NCI-H1694 (cell line): ENCODE measurements around the gene BAZ2B.

Experiments
- DNase-seq: peaks from one replicate; lab custom pipeline; 2025; lab: John Stamatoyannopoulos, UW

The BAZ2B gene

DNA sequence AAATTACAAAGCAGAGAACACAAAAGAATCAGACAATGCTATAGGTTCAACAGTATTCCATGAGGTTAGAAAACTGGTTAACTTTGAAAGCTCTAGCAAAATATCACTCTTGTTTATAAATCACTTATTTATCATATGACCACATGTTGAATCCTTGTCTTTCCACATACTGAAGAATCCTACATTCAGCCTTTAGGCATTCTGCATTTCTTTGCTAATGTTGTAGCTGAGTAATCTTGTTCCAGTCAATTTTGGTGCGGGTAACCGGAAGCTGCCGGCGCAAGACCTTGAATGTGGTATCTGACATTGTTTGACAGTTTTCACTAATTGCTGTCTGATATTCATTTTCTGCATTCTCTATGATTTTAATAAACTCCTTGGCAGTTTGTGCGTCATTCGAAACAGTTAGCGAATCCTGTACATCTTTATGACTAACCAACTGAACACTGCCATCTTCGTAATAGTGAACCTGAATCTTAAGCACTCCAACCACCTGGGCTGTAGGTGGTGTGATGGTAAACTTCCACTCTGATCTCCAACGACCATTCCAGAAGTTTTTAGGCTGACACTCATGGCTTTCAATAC, 154.1 kb downstream of the BAZ2B start:
- no peak for DNase-seq

DNA sequence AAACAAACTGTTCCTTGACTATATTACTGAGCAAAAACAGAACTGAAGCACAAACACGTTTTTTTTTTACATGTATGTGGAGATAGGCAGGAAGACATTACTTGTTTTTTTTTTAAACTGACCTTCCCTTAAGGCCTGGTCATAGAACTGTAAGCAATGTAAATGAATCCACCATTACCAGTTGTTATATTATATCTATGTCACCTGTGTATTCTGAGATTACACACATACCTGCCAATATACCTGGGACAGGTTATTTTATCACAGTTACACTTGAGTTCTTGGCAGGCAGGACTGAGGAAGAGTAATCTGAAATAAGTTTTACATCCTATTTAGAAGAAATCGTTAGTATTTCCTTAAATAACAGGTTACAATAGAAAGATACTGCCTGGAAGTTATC, 155.3 kb downstream of the BAZ2B start:
- no peak for DNase-seq

DNA sequence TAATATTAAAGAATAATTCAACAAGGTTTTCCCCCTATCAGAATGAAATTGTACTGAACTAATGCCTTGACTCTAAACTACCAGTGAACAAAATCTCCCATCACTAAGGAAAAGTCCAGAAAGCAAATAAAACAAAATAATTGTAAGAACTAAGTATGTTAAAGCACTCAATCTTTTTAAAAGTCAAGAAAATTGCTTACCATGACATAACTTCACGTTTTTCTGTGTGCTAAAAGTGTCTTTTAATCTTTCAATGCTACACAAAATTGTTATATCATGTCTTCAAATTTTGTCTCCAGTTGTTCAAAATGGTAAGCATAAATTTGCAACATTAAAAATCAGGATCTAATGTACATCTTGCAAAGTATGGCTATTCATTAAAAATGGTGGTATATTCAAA, 156.1 kb downstream of the BAZ2B start:
- DNase-seq = no peak

DNA sequence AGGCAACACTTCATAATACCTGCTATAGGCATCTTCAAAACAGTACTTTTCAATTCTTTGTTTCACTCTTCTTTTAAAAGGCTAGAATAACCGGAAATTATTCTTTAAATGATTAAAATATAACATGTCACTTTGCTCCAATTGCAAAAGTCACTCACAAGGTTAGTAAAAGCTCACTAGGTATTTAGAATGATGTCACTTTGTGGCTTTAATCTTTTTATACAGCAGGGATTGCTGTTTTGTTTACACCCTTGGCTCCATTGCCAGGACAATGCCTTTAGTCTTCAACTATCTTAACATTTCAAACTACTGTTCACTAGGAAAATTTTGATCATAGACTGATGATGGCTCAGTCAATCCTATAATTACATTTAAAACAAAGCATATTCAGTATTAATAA, 157.1 kb downstream of the BAZ2B start:
- DNase-seq = no peak

DNA sequence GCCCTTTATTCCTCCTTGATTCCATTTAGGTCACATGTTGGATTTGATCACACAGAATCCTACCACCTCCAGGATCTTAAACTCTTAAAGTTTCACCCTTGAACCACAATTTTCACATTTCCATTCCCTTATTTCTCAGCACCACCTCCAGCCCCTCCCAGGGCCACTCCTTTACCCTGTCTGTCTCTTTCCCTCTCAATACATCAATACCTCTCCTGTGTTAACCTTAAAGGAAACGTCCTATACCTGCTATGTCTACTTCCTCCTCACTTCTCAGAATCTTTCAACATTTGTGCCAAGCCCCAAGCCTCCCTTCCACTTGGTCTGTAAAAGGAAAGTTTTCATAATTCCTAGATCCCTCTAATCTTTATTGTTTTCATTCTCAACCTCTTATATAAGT, 158.8 kb downstream of the BAZ2B start:
- no peak for DNase-seq

DNA sequence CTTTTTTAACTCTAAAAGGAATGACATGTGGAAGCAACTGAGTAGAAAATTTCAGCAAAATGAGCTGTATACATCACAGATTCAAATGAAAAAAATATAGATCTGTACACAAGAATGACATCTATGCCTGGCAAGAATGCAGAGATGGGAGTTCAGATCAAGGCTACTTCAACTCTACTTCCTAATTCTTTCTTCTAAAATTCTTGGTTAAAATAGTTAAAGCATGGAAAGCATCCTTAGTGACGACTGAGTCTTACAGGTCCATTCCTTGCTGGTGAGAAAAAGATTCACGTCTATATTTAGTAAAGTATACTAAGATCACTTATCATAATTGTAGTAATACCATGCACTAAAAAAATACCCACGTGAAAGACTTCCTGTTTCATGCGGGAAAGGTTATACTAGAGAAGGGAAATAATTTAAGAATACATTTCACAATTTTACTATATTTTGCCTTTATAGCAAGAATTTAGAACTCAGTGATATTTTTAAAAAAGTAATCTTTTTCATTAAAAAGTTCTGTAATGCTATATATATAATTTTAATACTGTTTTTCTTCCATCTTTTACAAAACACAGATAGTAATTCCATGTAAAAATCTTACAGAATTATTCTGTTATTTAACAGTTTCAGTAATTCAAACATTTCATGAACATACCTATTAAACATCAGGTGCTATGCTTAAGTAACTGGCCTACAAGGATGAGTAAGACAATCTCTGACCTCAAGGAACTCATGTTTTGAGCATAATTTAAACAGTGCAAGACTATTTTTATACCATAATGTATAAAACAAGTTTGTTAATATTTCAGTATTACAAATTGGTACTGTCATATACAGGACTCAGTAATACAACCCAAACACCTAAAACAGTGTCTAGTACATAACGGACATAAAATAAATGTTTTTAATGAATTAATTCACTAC, 159.6 kb downstream of the BAZ2B start:
- DNase-seq = no peak

DNA sequence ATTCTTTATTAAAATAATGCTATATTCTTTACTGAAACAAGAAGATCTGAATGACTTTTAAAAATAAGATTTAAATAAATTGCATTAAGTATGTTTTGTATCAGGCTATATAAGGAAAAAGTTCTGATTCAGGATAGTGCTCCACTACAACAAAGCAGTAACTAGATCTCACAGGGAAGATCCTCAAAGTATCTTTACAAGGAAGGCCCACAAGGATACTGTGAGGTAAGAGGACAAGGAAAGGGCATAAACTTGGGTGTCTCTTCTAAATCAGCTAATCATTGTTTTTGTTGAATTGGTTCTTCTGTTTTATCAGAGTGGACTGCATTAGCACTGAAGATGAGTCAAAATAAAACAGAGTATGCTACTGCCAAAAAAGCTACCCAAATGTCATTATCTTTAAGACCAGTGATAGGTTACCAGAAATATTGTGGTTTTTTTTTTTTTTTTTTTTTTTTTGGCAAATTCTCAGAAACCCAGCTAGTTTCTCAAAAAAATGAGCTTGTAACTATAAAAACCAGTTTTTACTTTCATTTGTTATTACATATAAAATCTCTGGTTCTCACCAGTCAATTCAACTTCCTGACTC, 160.9 kb downstream of the BAZ2B start:
- no peak for DNase-seq

DNA sequence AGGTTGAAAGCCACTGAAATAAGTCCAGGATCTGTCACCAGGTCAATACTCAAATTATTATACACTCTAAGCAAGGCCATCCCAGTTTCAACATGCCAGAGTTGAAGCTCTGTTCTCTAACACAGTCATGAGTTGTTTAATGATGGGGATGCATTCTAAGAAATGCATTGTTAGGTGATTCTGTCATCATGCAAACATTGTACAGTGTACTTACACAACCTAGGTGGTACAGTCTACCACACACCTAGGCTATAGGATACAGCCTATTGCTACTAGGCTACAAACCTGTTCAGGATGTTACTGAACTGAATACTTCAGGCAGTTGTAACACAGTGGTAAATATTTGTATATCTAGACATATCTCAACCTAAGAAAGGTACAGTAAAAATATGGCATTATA, 162.2 kb downstream of the BAZ2B start:
- no peak for DNase-seq

DNA sequence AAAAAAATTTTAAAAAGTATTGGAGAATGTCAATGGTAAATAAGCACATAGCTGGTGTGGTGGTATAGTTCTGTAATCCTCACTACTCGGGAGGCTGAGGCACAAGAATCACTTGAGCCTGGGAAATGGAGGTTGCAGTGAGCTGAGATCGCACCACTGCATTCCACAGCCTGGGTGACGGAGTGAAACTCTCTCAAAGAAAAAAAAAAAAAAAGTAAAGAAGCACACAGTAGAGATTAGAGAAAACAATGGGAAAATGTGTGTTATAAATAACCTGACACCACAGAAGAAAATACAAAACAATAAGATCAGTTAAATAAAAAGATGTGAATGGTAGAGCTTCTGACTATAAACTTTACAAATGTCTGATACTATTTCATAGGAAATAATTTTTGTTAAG, 166.2 kb downstream of the BAZ2B start:
- no peak for DNase-seq

DNA sequence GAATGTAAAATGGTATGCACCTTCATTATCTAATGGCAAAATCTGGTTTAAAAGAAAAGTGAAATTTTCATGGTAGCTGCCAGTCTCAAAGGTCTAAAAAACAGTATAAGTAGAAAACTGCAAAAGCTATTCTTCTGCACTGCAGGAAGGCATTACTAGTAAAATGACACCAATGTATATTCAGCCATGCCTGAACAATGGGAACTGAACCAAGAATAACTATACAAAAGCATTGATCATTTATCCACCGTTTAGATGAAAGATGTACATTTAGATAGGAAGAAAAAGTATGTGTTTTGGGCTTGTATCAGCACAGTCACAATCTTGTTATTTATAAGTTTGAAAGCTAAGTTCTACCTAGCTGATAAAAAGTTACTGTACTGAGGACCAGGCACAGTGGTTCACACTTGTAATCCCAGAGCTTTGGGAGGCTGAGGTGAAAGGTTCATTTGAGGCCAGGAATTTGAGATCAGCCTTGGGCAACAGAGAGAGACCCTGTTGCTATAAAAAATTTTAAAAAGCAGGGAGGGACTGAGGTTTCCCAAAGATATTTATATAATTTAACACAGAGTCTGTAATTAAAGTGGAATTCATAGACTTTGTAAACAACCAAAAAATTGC, 166.7 kb downstream of the BAZ2B start:
- no peak for DNase-seq

DNA sequence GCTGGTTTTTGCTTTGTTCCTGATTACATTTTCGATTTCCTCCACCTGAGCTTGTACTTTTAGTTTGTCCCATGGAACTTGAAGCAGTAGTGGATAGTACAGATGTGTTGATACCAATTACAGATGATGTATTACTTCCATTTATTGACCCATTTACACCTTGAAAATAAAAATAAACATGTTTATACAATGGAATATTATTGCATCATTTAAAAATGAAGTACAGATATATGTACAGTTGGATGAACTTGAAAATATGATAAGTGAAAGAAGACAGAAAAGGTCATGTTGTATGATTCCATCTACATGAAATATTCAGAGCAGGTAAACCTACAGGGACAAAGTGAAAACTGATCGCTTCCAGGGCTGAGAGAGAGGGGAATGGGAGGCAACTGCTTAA, 169.5 kb downstream of the BAZ2B start:
- no peak for DNase-seq

DNA sequence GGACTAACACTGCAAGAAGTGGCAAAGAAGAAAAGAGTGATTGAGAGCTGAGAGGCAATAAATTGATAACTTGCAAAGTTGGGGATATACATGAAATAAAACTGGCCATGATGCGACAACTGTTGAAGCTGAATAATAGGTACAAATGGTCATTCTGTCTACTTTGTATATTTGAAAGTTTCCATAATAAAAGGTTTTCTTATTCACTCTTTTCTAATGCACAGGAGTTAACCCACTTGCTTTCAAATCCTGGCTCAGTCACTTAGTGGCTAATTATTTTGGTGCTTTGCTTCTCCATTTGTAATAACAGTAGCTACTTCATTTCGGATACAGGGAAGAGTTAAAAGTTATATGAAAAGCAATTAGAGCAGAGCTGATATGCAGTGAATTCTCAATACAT, 170.1 kb downstream of the BAZ2B start:
- DNase-seq = no peak

DNA sequence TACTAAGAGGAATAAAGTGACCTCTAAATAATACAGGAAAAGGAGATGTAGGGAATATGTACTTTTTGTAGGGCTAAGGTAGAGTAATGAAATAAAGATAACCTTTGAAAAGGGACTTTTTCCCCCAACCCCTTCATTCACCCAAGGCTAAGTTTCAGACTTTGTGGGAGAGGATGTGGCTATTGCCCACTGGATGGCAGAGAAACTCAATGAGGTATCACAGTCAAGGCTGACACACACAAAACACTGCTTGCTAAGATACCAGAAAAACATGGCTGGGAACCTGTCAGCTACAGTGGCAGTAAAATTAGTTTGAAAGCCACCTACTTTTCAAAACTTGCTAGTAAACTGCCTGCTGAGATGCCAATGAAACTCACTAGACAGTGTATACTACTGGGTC, 171.0 kb downstream of the BAZ2B start:
- DNase-seq = no peak

DNA sequence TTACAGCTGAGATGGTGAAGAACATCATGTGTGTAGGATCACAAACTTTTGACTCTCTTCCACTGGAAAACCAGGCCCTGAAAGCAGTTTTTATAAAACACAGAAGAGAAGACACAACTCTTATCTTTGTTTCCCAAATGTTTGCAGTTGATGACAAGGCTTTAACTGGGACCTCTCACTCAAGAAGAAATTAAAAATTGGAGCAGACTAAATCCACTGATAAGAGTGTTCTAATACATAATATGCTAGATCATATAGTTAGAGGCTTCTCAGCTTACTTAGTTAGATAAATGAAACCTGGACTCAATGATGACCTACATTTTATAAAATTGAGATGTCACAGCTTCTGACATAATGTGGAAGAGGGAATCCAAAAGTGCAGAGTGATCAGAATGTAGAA, 171.6 kb downstream of the BAZ2B start:
- no peak for DNase-seq

DNA sequence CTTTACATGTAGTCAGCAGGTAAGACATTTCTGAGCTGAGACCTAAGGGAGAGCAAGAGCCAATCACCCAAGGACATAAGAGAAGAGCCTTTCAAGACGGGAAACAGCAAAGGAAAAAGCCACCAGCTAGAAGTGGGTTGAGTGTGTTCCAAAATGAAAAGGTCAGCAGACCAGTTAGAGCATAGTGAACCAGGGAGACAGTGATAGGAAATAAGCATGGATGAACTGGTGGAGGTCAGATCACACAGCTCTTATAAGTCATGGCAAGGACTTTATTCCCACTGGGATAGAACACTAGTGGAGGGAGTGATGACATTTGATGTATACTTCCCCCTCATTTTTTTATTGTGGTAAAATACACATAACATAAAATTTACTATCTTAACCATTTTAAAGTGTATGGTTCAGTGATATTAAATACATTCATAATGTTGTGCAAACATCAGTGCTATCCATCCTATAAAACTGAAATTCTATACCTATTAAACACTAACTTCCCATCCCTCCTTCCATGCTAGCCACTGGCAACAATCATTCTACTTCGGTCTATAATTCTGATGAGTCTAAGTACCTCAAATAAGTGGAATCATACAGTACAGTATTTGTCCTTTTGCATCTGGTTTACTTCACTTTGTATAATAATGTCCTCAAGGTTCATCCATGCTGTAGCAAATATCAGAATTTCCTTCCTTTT, 174.0 kb downstream of the BAZ2B start:
- no peak for DNase-seq

DNA sequence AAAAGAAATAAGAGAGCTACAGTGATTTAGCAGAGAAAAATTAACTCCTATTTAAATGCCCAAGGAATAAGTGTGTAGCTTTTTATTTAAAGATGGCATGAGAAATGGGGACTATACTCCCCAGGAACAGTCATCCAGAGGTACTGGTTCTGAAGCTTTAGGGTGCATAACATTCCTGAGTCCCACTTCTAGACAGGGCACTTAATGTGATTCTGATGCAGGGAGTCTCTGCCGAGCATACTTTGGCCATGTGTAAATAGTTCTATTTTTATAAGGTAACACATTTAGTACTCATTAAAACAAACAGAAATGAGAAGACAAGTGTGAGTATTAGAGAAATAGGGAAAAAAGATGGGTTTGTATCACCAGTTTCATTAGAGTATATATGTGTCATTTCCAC, 175.2 kb downstream of the BAZ2B start:
- no peak for DNase-seq

DNA sequence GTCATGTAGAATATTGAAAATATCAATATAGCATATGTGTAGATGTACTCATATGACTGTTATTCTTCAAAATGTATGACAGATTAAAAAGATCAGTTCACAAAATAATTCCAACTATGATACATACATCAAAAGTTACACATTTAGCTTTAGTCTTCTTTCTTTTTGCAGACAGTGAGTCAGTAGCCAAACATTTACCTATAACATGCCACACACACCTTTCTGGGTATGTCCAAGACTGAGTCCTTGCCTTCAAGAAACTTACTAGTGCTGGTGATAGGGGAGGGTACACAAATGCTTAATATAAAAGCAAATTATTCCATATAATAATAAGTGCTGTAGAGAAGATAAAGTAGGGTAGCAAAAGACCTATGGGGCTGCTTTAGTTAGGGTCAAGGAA, 176.9 kb downstream of the BAZ2B start:
- DNase-seq = no peak

DNA sequence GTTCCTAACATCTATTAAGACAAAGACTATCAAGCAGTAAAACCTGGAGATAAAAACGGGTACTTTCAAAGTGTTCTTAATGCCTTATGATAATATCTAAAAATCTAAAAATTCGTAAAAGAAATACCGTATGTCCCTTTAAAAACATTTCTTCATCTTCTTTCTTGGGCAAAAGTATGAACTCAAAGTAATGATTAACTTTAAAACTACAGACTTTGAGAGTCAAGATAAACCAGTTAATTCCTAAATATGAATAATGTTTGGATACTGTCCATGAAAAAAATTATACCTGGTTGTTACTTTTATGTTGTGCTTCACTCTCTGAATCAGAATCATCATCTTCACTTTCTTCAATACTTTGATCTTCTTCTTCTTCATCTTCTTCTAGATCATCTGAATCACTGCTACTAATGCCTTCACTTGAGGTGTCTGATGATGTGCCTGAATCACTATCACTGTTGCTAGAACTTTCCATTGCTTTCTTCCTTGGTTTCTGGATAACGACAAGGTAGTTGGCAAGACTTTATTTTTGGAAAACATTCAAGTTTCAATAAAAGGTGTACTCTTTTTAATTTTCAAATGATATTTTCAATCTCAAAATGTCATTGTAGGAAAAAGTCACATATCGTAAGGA, 177.5 kb downstream of the BAZ2B start:
- DNase-seq = no peak

DNA sequence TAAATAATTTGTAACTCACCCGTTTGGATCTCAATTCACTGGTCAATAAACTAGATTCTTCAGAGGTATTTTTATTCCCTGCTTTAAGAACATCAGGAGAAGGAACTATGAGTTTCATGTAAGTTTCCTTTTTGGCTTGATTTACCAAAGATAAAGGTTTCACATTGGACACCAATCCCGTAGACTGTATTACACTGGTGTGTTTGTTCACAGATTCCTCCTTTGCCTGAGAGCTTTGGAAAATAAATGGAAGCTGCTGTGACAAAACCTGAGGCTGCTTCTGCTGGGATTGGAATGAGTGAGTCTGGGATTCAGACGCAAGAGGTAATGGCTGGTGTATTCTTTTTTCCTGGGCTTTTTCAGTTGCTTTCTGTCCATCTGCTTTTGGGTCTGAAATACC, 178.1 kb downstream of the BAZ2B start:
- no peak for DNase-seq

DNA sequence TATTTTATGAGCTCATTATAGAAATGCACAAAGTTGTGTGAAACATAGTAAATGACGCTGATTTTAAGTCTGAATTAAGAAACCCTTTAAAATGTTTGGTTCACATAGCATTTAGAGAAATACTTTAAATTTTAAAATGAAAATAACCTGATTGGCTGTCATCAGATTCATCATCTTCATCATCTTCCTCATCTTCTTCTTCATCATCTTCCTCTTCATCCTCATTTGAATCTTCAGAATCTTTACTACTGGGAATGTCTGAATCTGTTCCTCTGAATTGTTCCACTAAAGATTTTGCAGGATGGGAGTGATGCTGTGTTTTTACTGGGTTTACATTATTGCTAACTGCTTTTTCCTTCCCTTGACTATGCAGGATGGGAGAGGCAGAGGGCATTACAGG, 183.7 kb downstream of the BAZ2B start:
- no peak for DNase-seq

DNA sequence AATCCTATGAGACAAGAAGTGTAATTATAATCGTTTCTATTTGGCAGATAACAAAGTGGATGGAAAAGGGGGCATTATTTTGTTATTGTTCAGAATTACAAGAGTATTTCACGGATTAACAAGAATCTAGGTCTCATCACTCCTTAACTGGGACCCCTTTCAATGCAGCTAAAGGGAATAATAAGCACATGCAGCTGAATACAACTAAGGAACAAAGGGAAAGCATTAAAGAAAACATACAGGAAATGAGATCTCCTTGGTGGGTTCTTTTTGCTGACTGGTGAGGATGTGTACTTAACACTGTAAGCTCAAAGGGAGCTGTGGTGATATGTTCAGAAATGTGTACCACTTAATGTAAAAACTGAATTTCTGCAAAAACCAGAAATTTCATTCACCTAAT, 189.3 kb downstream of the BAZ2B start:
- DNase-seq = no peak

DNA sequence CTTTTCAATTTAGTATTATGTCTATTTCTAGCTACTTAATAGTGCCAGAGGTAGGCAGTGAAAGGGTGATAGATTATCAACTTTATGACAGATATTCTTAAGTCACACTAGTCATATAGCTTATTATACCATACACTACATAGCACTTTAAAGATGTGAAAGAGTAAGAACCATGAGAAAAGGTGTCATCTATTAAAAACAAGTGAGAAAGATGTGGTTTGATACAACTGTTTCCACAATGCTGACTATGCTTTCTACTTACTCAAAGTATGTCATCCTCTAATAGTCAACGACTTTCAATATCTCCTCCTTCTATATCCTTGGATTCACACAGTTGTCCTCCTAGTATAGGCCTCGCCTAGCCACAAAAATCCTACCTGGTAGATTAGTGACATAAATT, 196.9 kb downstream of the BAZ2B start:
- no peak for DNase-seq
